Naive B cell (primary cell): ENCODE data around the gene HID1. TPM values are rescaled to one million over a fixed set of nuclear protein-coding genes. Genes with fewer than 3 reads are reported as not detected.

Experiments used
- ATAC-seq, 2 donors: fragments of 150-1000 bp; cut with Tn5 transposase; 2 replicates each; pipeline ENCODE4 v1.10.0; 2021; ENCODE audit warnings: low read depth in 2 of 2, mild to moderate bottlenecking in 2 of 2, moderate library complexity in 2 of 2
- DNase-seq: peaks from one replicate; pipeline ENCODE4 v3.0.0; 2022
- H3K27ac Mint-ChIP-seq, 6 donors: one replicate each; pipeline ENCODE4 v1.8.0; 2020 to 2022; ENCODE audit warnings: mild to moderate bottlenecking in 6 of 6, mixed read lengths in 6 of 6, moderate library complexity in 5 of 6, inconsistent platforms in 2 of 6
- H3K27me3 Mint-ChIP-seq, 3 donors: one replicate each; pipeline ENCODE4 v1.8.0; 2021 to 2022; ENCODE audit warnings: mixed read lengths in 3 of 3, mild to moderate bottlenecking in 1 of 3
- H3K36me3 Mint-ChIP-seq, 2 donors: one replicate each; pipeline ENCODE4 v1.8.0; 2020 to 2022; ENCODE audit warnings: mixed read lengths in 2 of 2, inconsistent platforms in 1 of 2, mild to moderate bottlenecking in 1 of 2
- H3K4me1 Mint-ChIP-seq, 3 donors: one replicate each; pipeline ENCODE4 v1.8.0; 2020 to 2022; ENCODE audit warnings: mixed read lengths in 3 of 3, inconsistent platforms in 1 of 3, mild to moderate bottlenecking in 1 of 3, moderate library complexity in 1 of 3
- H3K4me3 Mint-ChIP-seq, 8 donors: one replicate each; pipeline ENCODE4 v1.8.0; 2020 to 2022; ENCODE audit warnings: mild to moderate bottlenecking in 8 of 8, mixed read lengths in 8 of 8, moderate library complexity in 8 of 8, inconsistent platforms in 2 of 8
- H3K9me3 Mint-ChIP-seq, 7 donors: one replicate each; pipeline ENCODE4 v1.8.0; 2020 to 2022; ENCODE audit warnings: mixed read lengths in 7 of 7, mild to moderate bottlenecking in 5 of 7, inconsistent platforms in 2 of 7, moderate library complexity in 1 of 7
- polyA plus RNA-seq, 6 donors: library from polyadenylated mRNA; unstranded; fragments of 300-500 nt; fragmentation: Illumina TruSeq; gene quantifications; one replicate each; pipeline ENCODE4 v1.2.3, GENCODE V29; 2021; ENCODE audit warnings: low read depth in 6 of 6

HID1 gene, protein sequence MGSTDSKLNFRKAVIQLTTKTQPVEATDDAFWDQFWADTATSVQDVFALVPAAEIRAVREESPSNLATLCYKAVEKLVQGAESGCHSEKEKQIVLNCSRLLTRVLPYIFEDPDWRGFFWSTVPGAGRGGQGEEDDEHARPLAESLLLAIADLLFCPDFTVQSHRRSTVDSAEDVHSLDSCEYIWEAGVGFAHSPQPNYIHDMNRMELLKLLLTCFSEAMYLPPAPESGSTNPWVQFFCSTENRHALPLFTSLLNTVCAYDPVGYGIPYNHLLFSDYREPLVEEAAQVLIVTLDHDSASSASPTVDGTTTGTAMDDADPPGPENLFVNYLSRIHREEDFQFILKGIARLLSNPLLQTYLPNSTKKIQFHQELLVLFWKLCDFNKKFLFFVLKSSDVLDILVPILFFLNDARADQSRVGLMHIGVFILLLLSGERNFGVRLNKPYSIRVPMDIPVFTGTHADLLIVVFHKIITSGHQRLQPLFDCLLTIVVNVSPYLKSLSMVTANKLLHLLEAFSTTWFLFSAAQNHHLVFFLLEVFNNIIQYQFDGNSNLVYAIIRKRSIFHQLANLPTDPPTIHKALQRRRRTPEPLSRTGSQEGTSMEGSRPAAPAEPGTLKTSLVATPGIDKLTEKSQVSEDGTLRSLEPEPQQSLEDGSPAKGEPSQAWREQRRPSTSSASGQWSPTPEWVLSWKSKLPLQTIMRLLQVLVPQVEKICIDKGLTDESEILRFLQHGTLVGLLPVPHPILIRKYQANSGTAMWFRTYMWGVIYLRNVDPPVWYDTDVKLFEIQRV
- polyA plus RNA-seq, result under 1 TPM in 2 of 6 donors, not detected in 4; 0.08 to 0.23 TPM

GRCh38 chr17:74972107-74972972 is at the start of gene HID1:
Gene HID1, minus strand, starts transcription at chr17:74972759. Its CDS starts 103 bp downstream, at chr17:74972656.
- no peaks in the 10 kb centered on the region for H3K36me3 Mint-ChIP-seq
- H3K27me3 Mint-ChIP-seq, result peaks cover 7 to 50% (median 23%) of the 10 kb centered on the region in 3 donors
- peak; percentile 81 to 83 for ATAC-seq
- peak; percentile 59 for DNase-seq
- no peaks in the 10 kb centered on the region for H3K9me3 Mint-ChIP-seq
- H3K27ac Mint-ChIP-seq, result peak within 1 kb of the TSS in 3 of 6 donors; percentile 39 to 70 (median 47)
- H3K4me3 Mint-ChIP-seq, result peak within 1 kb of the TSS; percentile 70 to 96 (median 87)
- H3K4me1 Mint-ChIP-seq, result peaks cover 7 to 14% (median 8%) of the 10 kb centered on the region in 3 donors

DNA sequence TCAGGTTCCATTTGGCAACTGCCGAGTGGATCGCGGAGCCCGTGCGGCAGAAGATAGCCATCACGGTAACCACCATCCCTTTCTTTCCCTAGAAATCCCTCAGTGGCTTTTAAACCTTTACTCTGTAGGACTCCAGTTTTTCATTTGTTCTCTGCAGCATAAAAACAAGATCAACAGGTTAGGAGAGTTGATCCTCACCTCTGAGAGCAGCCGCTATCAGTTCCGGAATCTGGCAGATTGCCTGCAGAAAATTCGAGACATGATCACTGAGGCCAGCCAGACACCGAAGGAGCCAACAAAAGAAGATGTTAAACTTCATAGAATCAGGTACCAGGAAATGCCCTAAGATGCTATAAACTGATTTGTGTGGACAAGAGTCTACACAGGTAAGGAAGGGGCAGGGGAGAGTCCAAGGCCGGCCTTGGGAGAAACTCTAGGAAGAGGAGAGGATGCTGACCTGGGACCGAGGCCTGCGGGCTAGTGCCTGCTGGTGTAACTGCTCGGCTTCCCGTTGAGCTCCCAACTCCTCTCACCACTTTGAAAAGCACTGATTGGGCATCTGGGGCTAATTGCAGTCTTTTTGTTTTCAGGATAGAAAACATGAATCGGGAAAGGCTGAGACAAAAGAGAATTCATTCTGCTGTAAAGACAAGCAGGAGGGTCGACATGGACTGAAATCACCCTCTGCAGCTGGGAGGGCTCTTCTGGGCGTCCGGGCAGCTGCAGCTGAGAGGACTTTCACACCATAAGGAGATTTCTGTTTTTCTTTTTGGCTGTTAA is 48.0 kb upstream of the HID1 start:
- no peaks in the 10 kb centered on the region for H3K9me3 Mint-ChIP-seq
- peak overlapping the region in 2 of 6 donors; percentile 15 to 38 for H3K27ac Mint-ChIP-seq
- ATAC-seq (no peak), DNase-seq (no peak)
- no peak overlapping the region for H3K4me3 Mint-ChIP-seq
- peaks cover 4 to 13% (median 11%) of the 10 kb centered on the region in 3 donors for H3K4me1 Mint-ChIP-seq
- H3K36me3 Mint-ChIP-seq, result peaks cover 27 to 29% of the 10 kb centered on the region in 2 donors
- H3K27me3 Mint-ChIP-seq, result no peaks in the 10 kb centered on the region

- DNase-seq (no peak), ATAC-seq (no peak)
- Mint-ChIP-seq H3K36me3 (peaks cover 29% of the 10 kb centered on the region in 2 donors), H3K9me3 (no peaks in the 10 kb centered on the region), H3K4me1 (peaks cover 7 to 11% (median 10%) of the 10 kb centered on the region in 3 donors), H3K27ac (no peak overlapping the region), H3K4me3 (no peak overlapping the region), H3K27me3 (no peaks in the 10 kb centered on the region)
Measured at GRCh38 chr17:75019710-75020109, 47.2 kb upstream of the HID1 start.

DNA sequence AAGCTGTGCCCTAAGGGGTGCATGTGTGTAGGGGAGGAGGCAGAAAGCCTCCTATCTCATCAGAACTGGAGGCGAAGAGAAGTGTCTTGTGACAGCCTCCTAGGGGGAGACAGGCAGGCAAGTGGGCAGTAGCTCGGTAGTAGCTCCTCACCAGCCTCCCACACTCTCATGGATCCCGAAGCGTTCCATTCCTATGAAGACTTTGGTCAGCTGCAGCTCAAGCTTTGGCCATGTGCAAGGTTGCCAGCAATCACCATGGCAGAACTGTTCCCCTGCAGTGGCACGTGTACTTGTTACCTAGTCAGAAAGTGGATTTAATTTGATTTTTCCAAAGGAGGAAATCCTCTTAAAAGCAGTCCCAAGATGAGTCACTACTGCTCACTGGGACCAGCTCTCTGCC is 46.6 kb upstream of the HID1 start:
- Mint-ChIP-seq H3K4me3 (no peak overlapping the region), H3K9me3 (no peaks in the 10 kb centered on the region), H3K27ac (no peak overlapping the region), H3K27me3 (no peaks in the 10 kb centered on the region), H3K36me3 (peaks cover 29 to 30% of the 10 kb centered on the region in 2 donors), H3K4me1 (peaks cover 7 to 11% (median 10%) of the 10 kb centered on the region in 3 donors)
- DNase-seq (no peak), ATAC-seq (no peak)

DNA sequence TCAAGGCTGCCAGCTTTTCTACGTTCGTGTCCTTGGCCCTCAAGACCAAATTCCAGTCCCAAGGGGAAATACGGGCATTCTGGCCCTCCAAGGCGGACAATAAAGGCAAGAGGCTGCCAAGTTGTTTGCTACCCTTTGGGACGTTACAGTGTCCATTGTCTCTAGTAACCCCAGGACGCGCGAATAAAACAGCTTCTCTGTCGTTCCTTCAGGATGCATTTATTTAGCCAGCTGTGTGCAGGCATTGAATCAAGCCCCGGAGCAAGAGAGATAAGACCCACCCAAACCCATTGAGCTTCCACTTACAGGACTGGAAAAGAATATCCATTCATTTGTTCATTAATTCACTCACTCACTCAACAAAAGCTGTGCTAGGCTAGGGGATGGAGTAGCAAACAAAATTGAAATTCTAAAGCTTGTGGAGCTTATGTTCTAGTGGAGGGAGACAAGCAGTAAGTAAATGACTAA is 40.6 kb upstream of the HID1 start:
- Mint-ChIP-seq H3K4me3 (peak overlapping the region; percentile 92 to 96 (median 95)), H3K27me3 (no peaks in the 10 kb centered on the region), H3K36me3 (peaks cover 6 to 10% of the 10 kb centered on the region in 2 donors), H3K27ac (peak overlapping the region in 5 of 6 donors; percentile 86 to 96 (median 92)), H3K9me3 (no peaks in the 10 kb centered on the region), H3K4me1 (peaks cover 23 to 35% (median 32%) of the 10 kb centered on the region in 3 donors)
- ATAC-seq, result no peak
- no peak for DNase-seq

DNA sequence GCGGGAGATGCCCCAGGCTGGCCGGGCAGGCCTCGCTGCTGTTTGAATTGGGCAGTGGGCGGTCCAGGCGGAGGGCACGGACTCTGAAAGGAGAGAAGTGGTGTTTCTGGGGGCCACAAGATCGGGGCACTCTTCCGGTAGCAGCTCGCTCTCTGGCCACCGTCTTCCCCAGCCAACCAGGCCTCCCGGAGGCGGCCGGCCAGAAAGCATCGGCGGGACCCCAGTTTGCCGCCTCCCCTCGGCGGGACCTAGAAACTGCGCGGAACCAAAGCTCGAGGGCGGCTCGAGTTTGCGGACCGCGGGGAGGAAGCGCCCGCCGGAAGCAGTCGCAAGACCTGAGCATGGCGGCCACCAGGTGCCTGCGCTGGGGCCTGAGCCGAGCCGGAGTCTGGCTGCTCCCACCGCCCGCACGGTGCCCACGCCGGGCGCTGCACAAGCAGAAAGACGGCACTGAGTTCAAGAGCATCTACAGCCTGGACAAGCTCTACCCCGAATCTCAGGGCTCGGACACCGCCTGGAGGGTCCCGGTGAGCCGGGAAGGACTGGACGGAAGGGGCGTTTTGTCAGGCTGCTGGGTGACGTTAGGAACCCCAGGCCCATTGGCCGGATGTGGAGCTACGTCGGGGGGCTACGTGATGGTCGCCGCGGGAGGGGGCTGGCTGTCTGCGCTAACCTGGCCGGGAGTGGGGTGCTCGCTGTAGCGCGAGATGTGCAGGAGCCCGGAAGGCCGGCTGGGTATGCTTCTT is 40.0 kb upstream of the HID1 start, which contains the start of gene MRPL58:
Gene MRPL58 (plus strand): TSS at position 325 of the 746 bp plus-strand sequence. CDS start 17 bp downstream, at position 342.
- DNase-seq (peak; percentile 79), ATAC-seq (peak; percentile 95 to 97)
- peaks cover 0 to 4% (median 0%) of the 10 kb centered on the region in 3 donors for H3K27me3 Mint-ChIP-seq
- H3K36me3 Mint-ChIP-seq, result peaks cover 6 to 10% of the 10 kb centered on the region in 2 donors
- no peaks in the 10 kb centered on the region for H3K9me3 Mint-ChIP-seq
- peaks cover 23 to 35% (median 32%) of the 10 kb centered on the region in 3 donors for H3K4me1 Mint-ChIP-seq
- H3K4me3 Mint-ChIP-seq, result peak within 1 kb of the TSS; percentile 92 to 96 (median 95)
- peak within 1 kb of the TSS; percentile 86 to 96 (median 92) for H3K27ac Mint-ChIP-seq

GRCh38 chr17:75012096-75012345 is 39.5 kb upstream of the HID1 start:
- Mint-ChIP-seq H3K9me3 (no peaks in the 10 kb centered on the region), H3K27ac (peak overlapping the region in 3 of 6 donors; percentile 33 to 92 (median 86)), H3K4me1 (peaks cover 23 to 35% (median 31%) of the 10 kb centered on the region in 3 donors), H3K27me3 (peaks cover 0 to 5% (median 0%) of the 10 kb centered on the region in 3 donors), H3K36me3 (peaks cover 6 to 10% of the 10 kb centered on the region in 2 donors), H3K4me3 (peak overlapping the region; percentile 92 to 96 (median 95))
- DNase-seq (no peak), ATAC-seq (no peak)

- Mint-ChIP-seq H3K36me3 (peaks cover 6% of the 10 kb centered on the region in 2 donors), H3K27ac (peak overlapping the region in 3 of 6 donors; percentile 33 to 92 (median 86)), H3K9me3 (no peaks in the 10 kb centered on the region), H3K4me3 (peak overlapping the region; percentile 92 to 96 (median 95)), H3K4me1 (peaks cover 23 to 35% (median 29%) of the 10 kb centered on the region in 3 donors), H3K27me3 (peaks cover 0 to 9% (median 3%) of the 10 kb centered on the region in 3 donors)
- no peak for ATAC-seq
- DNase-seq, result no peak
Measured at GRCh38 chr17:75011401-75012095, 39.0 kb upstream of the HID1 start.

DNA sequence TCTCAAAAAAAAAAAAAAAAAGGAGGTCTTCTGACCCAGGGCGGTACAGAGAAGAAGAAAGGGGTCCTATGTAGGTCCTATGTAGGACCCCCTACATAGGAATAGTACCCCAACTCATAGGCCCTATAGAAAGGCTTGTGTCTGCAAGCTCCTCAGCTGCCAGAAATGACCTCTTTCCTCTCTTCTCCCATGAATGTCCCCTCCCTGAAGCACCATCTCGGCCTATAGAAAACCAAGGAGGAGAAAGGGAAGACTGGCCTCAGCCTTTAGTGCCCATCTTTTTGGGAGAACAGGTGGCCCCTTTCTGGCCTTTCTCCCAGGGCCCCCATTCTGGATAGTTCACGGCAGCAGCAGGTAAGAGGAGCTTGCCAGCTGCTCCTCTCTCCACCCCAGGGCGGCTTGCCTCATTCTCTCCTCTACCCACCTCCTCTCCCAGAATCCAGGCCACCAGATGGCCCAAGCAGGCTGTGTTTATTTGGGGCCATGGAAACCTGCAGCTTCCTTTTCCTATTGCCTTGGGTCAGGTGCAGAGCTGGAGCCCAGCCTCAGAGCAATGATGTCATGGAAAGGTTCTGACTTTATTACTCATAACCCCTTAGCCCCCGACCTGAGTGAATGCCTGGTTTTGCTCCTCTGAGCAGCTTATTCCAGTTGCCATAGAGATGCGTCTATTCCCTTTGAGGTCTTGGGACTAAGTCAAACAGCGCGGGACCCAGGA is 38.3 kb upstream of the HID1 start:
- H3K9me3 Mint-ChIP-seq, result no peaks in the 10 kb centered on the region
- H3K4me1 Mint-ChIP-seq, result peaks cover 19 to 30% (median 27%) of the 10 kb centered on the region in 3 donors
- no peak overlapping the region for H3K27ac Mint-ChIP-seq
- H3K4me3 Mint-ChIP-seq, result peak overlapping the region in 5 of 8 donors; percentile 1 to 96 (median 64)
- H3K27me3 Mint-ChIP-seq, result peaks cover 4 to 16% (median 9%) of the 10 kb centered on the region in 3 donors
- DNase-seq (no peak), ATAC-seq (no peak)
- H3K36me3 Mint-ChIP-seq, result peaks cover 0 to 4% of the 10 kb centered on the region in 2 donors

DNA sequence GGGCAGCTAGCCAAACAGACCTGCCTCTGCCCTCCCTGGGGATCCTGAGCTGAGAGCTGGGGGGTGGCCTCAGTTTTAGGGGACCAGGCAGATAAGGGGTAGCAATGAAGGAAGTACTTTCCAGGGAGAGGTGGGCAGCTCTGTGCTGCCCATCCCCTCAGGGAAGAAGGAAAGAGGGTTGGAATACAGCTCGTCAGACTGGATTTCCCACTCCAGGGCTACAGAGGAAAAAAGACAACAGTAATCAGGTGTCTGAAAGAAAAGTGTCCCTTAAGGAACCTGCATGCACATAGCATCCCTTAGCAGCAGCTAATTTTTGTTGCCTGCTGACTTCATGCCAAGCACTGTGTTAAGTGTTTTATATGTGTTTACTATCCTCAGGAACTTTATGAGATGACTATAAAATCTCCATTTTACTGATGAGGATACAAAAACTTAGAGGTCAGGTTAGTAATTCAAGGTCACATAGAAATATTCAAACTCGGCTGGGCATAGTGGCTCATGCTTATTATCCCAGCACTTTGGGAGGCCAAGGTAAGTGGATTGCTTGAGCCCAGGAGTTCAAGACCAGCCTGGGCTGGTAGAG is 36.7 kb upstream of the HID1 start:
- peak overlapping the region in 1 of 6 donors; percentile 16 for H3K27ac Mint-ChIP-seq
- DNase-seq, result no peak
- no peaks in the 10 kb centered on the region for H3K36me3 Mint-ChIP-seq
- peaks cover 4 to 32% (median 9%) of the 10 kb centered on the region in 3 donors for H3K27me3 Mint-ChIP-seq
- peak overlapping the region in 1 of 8 donors; percentile 64 for H3K4me3 Mint-ChIP-seq
- H3K4me1 Mint-ChIP-seq, result peaks cover 15 to 24% (median 23%) of the 10 kb centered on the region in 3 donors
- H3K9me3 Mint-ChIP-seq, result no peaks in the 10 kb centered on the region
- no peak for ATAC-seq
